ENCODE results near the gene SYTL5. TPM values are rescaled to one million over a fixed set of nuclear protein-coding genes. Genes with fewer than 3 reads are reported as not detected.

SYTL5 gene
- total and polyA plus RNA-seq, 2 of the 4 experiments (the other 2 are of a cell fraction), result 0.19 to 0.54 TPM

- TF ChIP-seq ELK1 (IDR thresholded peaks at IDR 0.05; ENCODE audit: borderline replicate concordance, low read depth, low read length) (no peak), RFX5 (IDR thresholded peaks at IDR 0.05; ENCODE audit: low read depth, low read length) (no peak), CHD1 (IDR thresholded peaks at IDR 0.05; ENCODE audit: low read depth, low read length) (no peak), POLR2A (IDR thresholded peaks at IDR 0.05; ENCODE audit: low read depth, low read length) (no peak)
Measured at GRCh38 chrX:38105216-38105725, 98.9 kb downstream of the SYTL5 start (continued).

GRCh38 chrX:38106991-38107655, 100.8 kb downstream of the SYTL5 start:
- Histone ChIP-seq H3K4me2 (ENCODE audit: low read depth, low read length) (no peak overlapping the region), H3K4ac (ENCODE audit: low read depth, low read length) (no peak overlapping the region), H4K5ac (ENCODE audit: low read depth, low read length) (no peak overlapping the region), H2BK15ac (ENCODE audit: low read depth, low read length) (no peak overlapping the region), H3K14ac (replicated peaks; ENCODE audit: low read depth, low read length) (no peak overlapping the region), H3K9me3 (ENCODE audit: control insufficient read depth, insufficient read depth, low read length) (no peaks in the 10 kb centered on the region), H2AK5ac (ENCODE audit: low read depth, low read length) (no peak overlapping the region), H3K9ac (ENCODE audit: low read depth, low read length) (no peak overlapping the region), H3K27me3 (ENCODE audit: control insufficient read depth, insufficient read depth, low read length) (no peaks in the 10 kb centered on the region), H3K36me3 (ENCODE audit: control insufficient read depth, insufficient read depth, low read length) (no peaks in the 10 kb centered on the region), H2BK20ac (ENCODE audit: low read depth, low read length) (no peak overlapping the region), H2BK120ac (ENCODE audit: low read depth, low read length) (no peak overlapping the region), H3K56ac (ENCODE audit: extremely low read depth, insufficient read depth, low read length) (no peak overlapping the region), H3K18ac (ENCODE audit: low read depth, low read length) (no peak overlapping the region), H2AK9ac (replicated peaks; ENCODE audit: low read depth, low read length, poor library complexity) (no peak overlapping the region), H4K91ac (ENCODE audit: insufficient read depth, low read depth, low read length) (no peak overlapping the region), H3K4me1 (ENCODE audit: control insufficient read depth, insufficient read depth, low read length) (no peaks in the 10 kb centered on the region), H4K20me1 (ENCODE audit: insufficient read depth, low read length) (no peaks in the 10 kb centered on the region), H4K8ac (ENCODE audit: low read depth in 2 of 2, low read length in 2 of 2) (no peak overlapping the region), H3K23ac (ENCODE audit: low read depth, low read length) (no peak overlapping the region), H2BK5ac (ENCODE audit: low read depth, low read length, poor library complexity, severe bottlenecking) (no peak overlapping the region), H3K9me1 (ENCODE audit: insufficient read depth, low read length) (no peaks in the 10 kb centered on the region), H2AFZ (replicated peaks; ENCODE audit: low read length, poor library complexity) (no peak overlapping the region), H3K79me1 (ENCODE audit: low read depth in 1 of 2, low read length in 2 of 2) (no peaks in the 10 kb centered on the region), H3K27ac (ENCODE audit: insufficient read depth, low read length) (no peak overlapping the region), H3K4me3 (ENCODE audit: insufficient read depth, low read depth, low read length) (no peak overlapping the region)
- intact Hi-C loops (cut with micrococcal nuclease), result no loop called here
- TF ChIP-seq POLR2A (IDR thresholded peaks at IDR 0.05; ENCODE audit: low read depth, low read length), result no peak
- no peak for DNase-seq
- POLR2A ChIA-PET (ENCODE audit: unreplicated experiment), result no interaction called here
- ATAC-seq (ENCODE audit: low read depth), result no peak
- no TSS peak for BruUV-seq (replicated peaks)
- CTCF ChIA-PET, result no interaction called here
- 60% methylated on average over 1 of the region's 6 CpGs; no CpG with 5 or more reads in 1 of the 2 experiments for WGBS, 2 experiments (ENCODE audit: extremely low coverage in 2 of 2, insufficient read length in 1 of 2)
- dilution Hi-C loops (cut with HindIII; ENCODE audit: low sequenced_read_pairs, unreplicated experiment), result no loop called here
- in situ Hi-C loops (cut with MboI; ENCODE audit: low sequenced_read_pairs), result no loop called here

All from IMR-90 (cell line).